ENCODE data around the gene ZSCAN21. TPM values are rescaled to one million over a fixed set of nuclear protein-coding genes. Genes with fewer than 3 reads are reported as not detected.

The ZSCAN21 gene
- total and polyA plus RNA-seq, 2 of the 4 experiments (the other 2 are of a cell fraction), result 11.5 to 13.3 TPM

DNA sequence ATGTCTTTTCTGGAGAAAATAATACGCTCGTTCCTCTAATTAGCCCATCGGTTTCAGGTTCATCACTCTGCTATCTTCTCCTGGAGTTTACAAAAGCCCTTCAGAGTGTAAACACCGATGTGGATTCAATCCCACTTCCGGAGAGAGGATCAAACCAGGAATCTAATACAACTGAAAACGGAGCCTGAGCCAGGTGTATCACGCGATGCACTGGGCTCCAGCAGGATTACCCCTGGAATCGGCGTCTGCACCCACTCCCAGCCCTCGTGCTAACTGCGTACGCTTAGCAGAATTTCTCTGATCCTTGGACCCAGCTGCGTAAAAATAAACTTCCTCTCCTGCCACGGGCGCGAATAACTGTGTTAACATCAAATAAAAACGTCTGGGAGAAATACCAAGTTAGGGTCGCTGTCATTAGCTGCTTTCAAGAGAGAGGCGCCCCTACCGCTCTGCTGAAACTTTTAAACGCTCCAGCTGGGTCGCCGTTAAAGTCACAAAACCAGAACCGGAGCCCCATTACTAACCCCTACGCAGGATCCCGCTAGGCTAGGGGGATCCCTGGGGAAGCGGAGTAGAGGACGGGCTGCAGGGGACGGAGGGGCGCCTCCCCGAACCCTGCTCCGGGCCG lies 31.4 kb downstream of the ZSCAN21 start:
- peak overlapping the region; percentile 98 for H3K4ac ChIP-seq (ENCODE audit: low read depth, low read length)
- H3K4me1 ChIP-seq (ENCODE audit: control insufficient read depth, insufficient read depth, low read length), result peaks cover 8% of the 10 kb centered on the region
- 1% methylated on average over 16 of the region's 34 CpGs; no CpG with 5 or more reads in 1 of the 2 experiments for WGBS, 2 experiments (ENCODE audit: extremely low coverage in 2 of 2, insufficient read length in 1 of 2)
- ChIA-PET POLR2A (ENCODE audit: unreplicated experiment) (interaction anchor here (0.6 kb wide), 1 partner anchor 66 kb away, joined by 19 read pairs; the partner anchor contains the start of gene ZKSCAN1), CTCF (no interaction called here)
- peaks cover 28% of the 10 kb centered on the region for H3K36me3 ChIP-seq (ENCODE audit: control insufficient read depth, insufficient read depth, low read length)
- H3K4me2 ChIP-seq (ENCODE audit: low read depth, low read length), result peak overlapping the region; percentile 89
- no peak for TF ChIP-seq CHD1 (IDR thresholded peaks at IDR 0.05; ENCODE audit: low read depth, low read length)
- TF ChIP-seq BHLHE40 (IDR thresholded peaks at IDR 0.05; ENCODE audit: low read depth, low read length), result 0 out of 2 replicates have a peak, but pooled peaks have one; percentile 10
- peak overlapping the region; percentile 73 for H3K4me3 ChIP-seq (ENCODE audit: insufficient read depth, low read depth, low read length)
- H3K9ac ChIP-seq (ENCODE audit: low read depth, low read length), result peak overlapping the region; percentile 87
- intact Hi-C loops (cut with micrococcal nuclease) (loop anchor here (1.0 kb wide), 1 partner anchor 87 kb away; no protein-coding TSS in a partner anchor), in situ Hi-C loops (cut with MboI; ENCODE audit: low sequenced_read_pairs) (no loop called here), dilution Hi-C loops (cut with HindIII; ENCODE audit: low sequenced_read_pairs, unreplicated experiment) (no loop called here)
- H3K27ac ChIP-seq (ENCODE audit: insufficient read depth, low read length), result peak overlapping the region; percentile 87
- no peak overlapping the region for H2BK20ac ChIP-seq (ENCODE audit: low read depth, low read length)
- no peak overlapping the region; the same call in 1 of the 2 replicates for H3K18ac ChIP-seq (ENCODE audit: low read depth, low read length)
- H3K27me3 ChIP-seq (ENCODE audit: control insufficient read depth, insufficient read depth, low read length), result no peaks in the 10 kb centered on the region
- peak; percentile 56 for DNase-seq
- no peak overlapping the region; the same call in 2 of the 3 replicates for H2BK15ac ChIP-seq (ENCODE audit: low read depth, low read length)
- H2AK9ac ChIP-seq (replicated peaks; ENCODE audit: low read depth, low read length, poor library complexity), result peak overlapping the region; percentile 99
- TSS peak; percentile 55 for BruUV-seq (replicated peaks)
- H3K9me1 ChIP-seq (ENCODE audit: insufficient read depth, low read length), result peaks cover 9% of the 10 kb centered on the region
- H4K5ac ChIP-seq (ENCODE audit: low read depth, low read length), result peak overlapping the region; percentile 56
- peak overlapping the region; percentile 91 for H3K14ac ChIP-seq (replicated peaks; ENCODE audit: low read depth, low read length)
- peak overlapping the region; percentile 97 for H2AFZ ChIP-seq (replicated peaks; ENCODE audit: low read length, poor library complexity)
- peaks cover 21% of the 10 kb centered on the region for H4K20me1 ChIP-seq (ENCODE audit: insufficient read depth, low read length)
- peak overlapping the region; percentile 78 for H2BK5ac ChIP-seq (ENCODE audit: low read depth, low read length, poor library complexity, severe bottlenecking)
- peak overlapping the region; percentile 36 to 96 for H4K8ac ChIP-seq (ENCODE audit: low read depth in 2 of 2, low read length in 2 of 2)
- peak overlapping the region; percentile 83 for H3K56ac ChIP-seq (ENCODE audit: extremely low read depth, insufficient read depth, low read length)
- peak overlapping the region; percentile 73 for H3K23ac ChIP-seq (ENCODE audit: low read depth, low read length)
- peak overlapping the region; percentile 93 for H4K91ac ChIP-seq (ENCODE audit: insufficient read depth, low read depth, low read length)
- peak overlapping the region; percentile 66; the same call in 1 of the 2 replicates for H2BK120ac ChIP-seq (ENCODE audit: low read depth, low read length)
- peaks cover 11 to 39% of the 10 kb centered on the region in 2 experiments for H3K79me1 ChIP-seq (ENCODE audit: low read depth in 1 of 2, low read length in 2 of 2)
- peak overlapping the region; percentile 84; the same call in 1 of the 2 replicates for H2AK5ac ChIP-seq (ENCODE audit: low read depth, low read length)
- H3K9me3 ChIP-seq (ENCODE audit: control insufficient read depth, insufficient read depth, low read length), result peaks cover 2% of the 10 kb centered on the region; the same call in 1 of the 2 replicates
- peak; percentile 38 for ATAC-seq (ENCODE audit: low read depth)

Measured in IMR-90 (cell line).